Stimulated activated CD4-positive, alpha-beta T cell treated with anti-CD3 and anti-CD28 coated beads, Interleukin-15, amount 100 ng/mL, for 48 hours (primary cell): ENCODE data around the gene PTGR3.

Experiments
- DNase-seq, 2 donors: peaks; one replicate each; pipeline ENCODE4 v3.0.0-alpha.2; 2020; ENCODE audit warnings: low read depth in 2 of 2

Gene PTGR3, protein sequence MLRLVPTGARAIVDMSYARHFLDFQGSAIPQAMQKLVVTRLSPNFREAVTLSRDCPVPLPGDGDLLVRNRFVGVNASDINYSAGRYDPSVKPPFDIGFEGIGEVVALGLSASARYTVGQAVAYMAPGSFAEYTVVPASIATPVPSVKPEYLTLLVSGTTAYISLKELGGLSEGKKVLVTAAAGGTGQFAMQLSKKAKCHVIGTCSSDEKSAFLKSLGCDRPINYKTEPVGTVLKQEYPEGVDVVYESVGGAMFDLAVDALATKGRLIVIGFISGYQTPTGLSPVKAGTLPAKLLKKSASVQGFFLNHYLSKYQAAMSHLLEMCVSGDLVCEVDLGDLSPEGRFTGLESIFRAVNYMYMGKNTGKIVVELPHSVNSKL

DNA sequence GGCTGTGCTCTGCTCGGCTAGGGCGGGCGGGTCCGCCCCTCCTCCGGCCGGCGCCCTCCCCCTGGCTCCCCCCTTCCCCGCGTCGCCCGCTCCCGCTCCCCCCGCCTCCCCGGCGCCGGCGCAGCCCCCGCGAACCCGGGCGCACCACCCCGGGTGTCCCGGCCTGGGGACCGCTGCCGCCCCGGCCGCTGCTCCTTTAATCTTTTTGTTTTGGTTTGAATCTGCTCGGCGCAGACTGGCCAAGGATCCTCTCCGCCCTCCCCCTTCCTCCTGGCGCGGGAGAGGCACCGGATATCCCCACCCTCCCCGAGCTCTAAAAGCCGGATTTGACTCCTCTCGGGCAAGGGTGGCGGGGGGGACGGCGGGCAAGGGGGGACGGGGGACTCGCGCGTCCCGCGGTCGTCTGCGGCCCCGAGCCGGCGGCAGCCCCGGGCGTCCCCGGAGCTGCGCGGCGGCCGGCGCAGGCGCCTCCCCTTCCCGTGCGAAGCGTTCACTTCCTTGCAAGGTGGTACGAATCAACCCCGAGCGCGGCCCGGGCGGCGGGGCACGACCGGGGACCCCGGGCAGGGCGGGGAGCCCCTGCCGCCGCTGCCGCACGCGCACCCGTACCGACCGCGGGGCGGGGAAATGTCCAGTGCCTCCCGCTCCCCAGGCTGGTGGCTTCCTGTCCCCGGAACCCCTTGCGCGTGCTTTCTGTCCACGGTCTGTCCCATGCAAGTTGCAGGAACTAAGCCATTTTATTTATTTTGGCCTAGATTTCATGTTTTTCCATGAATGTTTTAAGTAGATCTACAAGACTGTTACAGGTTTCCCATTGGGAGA lies at the start of gene PTGR3:
Gene PTGR3, minus strand, starts transcription at position 11 of the 822 bp plus-strand sequence. CDS start 81 bp downstream, outside the sequence.
- peak; percentile 72 to 73 for DNase-seq

DNA sequence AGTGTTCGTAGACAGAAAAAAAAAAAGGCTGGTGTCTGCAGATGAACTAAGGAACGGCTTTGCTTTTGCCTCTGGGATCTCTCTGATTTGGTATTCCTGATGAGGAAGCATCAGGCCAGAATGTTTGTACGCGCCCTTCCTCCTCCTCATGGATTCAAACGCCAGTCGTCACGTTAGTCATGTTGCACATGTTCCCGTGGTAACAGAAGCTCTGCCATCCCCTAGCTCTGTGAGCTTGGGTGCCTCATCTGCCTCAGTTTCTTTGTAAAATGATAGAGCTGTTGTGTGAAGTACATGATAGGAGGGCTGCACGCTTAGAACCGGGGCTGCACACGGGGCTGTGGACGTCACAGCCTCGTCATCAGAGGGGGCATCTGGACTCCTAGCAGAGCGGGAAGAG lies 48.7 kb upstream of the PTGR3 start:
- no peak for DNase-seq

DNA sequence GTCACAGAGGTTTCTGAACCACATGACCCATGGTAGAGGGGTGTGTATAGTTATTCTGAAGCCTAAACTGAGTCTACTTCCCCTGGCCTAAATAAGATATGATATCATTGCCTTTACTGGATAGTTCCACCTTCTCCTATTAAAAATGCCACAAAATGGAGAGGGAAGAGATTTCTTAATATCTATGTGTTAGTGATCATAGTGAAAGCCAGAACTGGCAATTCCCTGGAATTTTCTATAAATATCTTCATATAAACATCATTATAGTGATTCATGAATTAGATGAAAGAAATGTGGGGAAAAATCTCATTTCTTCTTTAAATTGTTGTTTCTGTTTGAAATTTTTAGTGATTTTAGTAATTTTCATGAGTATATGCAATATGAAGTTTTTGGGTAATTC lies 47.4 kb upstream of the PTGR3 start:
- DNase-seq = no peak

DNA sequence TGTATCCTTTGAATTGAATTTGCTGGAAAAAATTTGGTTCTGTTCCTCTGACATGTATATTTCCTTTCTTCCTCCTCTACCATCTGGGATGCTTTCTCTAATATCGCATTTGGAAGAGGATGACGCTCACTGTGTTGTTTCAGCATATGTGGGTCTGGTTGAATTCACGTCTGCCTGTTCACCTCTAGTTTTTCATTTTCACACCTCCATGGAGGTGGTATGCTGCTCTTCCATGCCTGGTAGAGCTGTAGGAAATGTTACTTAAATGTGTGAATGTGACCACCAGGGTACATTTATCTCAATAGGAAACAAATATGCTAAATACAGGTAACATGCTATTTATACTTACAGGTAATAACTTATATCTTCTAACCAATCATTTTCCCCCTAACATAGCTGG lies 46.2 kb upstream of the PTGR3 start:
- no peak for DNase-seq

DNA sequence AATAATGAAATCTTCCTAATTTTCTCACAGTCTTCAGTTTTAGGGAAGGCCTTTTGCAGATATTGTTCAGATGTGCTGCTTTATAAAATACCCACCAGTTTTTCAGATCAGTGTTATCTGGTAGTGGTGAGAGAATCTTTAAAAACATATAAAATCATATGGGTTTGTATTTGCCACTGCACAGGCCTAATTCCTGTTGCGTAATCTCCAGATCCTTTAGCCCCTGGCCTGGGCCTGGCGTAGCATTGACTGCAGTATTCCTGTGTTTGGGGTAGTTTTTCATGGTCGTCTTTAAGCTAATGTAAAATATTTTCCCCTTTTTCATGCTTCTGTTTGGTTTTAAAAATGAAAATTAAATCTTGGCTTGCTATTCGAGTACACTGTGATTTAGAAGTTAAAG lies 44.8 kb upstream of the PTGR3 start:
- DNase-seq = no peak

DNA sequence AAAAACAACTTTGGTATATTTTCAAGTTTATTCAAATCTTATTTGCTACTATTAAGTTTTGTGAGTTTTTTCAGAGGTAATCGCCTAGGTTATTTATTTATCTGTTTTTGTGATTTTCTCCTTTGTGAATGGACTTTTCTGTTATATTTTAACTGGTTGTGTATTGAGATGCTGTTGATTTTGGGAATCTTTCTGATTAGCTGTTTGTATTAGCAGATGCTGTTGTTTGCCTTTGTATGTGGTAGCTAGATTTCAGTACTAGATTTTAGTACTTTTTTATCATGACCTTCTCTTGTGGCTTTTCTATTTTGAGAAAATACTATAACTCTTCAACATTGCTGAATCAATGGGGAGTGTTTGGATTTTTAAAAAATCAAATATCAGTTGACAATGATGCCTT lies 44.1 kb upstream of the PTGR3 start:
- no peak for DNase-seq

DNA sequence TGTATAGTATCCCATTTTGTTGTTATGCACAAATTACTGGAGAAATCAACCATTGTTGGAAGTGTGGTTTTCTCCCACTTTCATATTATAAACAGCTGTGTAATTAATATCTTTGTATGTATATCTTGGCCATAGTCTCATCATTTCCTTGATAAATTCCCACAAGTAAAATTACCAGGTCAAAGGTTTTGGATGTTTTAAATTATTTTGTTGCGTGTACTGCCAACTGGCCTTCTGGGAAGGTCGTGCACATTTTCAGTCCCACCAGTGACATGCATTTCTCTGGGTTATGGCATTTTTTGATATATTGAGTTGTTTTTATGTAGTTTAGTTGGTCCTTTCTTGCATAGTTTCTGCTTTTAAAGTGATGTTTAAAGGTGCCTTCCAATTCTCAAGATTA lies 43.2 kb upstream of the PTGR3 start:
- DNase-seq = no peak

DNA sequence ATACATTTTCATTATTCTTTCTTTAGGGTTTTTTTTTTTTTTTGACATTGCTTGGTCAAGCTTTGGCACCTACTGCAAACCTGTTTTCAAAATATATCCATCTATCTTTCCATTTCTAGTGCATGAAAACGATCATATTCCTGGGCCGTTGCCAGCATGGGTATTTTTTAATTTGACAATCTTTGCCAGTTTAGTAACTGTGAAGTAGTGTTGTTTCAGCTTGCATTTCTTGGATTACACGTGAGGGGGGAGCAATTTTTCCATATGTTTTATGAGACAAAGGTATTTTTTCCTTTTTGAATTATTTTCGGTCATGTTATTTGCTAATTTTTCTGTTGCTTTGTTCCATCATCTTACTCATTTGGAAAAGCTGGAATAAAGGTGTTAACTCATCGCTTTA lies 42.5 kb upstream of the PTGR3 start:
- DNase-seq = no peak

DNA sequence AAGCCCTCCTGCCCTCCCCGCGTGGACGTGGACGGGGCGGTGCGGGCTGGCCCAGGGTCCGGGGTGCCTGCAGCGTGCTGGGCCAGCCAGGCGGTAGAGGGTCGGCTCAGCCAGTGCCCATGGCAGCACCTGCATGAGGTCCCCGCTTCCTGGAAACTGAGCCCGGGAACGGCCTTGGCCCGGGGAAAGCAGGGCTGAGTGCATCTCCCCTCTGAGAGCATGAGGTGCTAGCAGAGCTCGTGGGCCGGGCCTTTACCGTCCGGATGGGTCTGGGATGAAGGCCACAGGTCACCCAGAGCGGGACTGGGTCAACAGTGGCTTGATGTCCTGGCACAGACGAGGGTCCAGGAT lies 41.5 kb upstream of the PTGR3 start:
- DNase-seq = no peak

DNA sequence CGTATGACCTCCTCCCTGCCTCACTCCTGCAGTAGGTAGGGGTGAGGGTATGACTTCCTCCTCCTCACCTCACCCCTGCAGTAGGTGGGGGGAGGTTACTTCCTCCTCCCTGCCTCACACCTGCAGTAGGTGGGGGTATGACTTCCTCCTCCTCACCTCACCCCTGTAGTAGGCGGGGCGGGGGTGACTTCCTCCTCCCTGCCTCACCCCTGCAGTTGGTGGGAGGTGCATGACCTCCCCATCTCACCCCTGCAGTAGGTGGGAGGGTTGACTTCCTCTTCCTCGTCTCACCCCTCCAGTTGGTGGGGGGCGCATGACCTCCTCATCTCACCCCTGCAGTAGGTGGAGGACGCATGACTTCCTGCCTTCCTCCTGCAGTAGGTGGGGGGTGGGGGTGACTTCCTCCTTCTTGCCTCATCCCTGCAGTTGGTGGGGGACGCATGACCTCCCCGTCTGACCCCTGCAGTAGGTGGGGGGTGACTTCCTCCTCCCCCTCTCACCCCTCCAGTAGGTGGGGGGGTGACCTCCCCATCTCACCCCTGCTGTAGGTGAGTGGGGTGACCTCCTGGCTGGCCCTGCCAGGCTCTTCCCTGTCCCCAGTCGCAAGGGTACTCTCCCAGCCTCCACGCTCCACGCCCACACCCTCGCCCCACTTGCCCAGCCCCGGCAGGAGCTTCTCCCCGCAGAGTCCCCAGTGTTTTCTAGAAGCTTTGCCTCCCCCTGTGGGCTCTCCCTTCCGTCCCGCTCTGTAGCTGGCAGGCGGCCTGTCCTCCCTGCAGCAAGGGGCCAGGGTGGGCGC lies 40.9 kb upstream of the PTGR3 start:
- no peak for DNase-seq

DNA sequence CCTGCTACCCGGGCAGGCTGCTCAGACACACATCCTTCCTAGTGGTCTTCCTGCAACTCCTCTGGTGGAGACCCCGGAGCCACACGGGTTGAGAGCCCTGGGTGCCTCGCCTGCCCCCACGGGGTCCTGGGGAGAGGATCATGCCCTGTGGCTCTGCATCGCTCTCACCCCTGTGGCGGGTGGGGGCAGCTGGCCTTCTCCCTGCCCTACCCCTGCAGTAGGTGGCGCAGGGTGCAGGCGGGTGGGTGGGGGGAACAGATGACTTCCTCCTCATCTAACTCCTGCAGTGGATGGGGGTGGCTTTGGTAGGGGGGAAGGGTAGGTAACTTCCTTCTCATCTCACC lies 40.2 kb upstream of the PTGR3 start:
- DNase-seq = no peak

DNA sequence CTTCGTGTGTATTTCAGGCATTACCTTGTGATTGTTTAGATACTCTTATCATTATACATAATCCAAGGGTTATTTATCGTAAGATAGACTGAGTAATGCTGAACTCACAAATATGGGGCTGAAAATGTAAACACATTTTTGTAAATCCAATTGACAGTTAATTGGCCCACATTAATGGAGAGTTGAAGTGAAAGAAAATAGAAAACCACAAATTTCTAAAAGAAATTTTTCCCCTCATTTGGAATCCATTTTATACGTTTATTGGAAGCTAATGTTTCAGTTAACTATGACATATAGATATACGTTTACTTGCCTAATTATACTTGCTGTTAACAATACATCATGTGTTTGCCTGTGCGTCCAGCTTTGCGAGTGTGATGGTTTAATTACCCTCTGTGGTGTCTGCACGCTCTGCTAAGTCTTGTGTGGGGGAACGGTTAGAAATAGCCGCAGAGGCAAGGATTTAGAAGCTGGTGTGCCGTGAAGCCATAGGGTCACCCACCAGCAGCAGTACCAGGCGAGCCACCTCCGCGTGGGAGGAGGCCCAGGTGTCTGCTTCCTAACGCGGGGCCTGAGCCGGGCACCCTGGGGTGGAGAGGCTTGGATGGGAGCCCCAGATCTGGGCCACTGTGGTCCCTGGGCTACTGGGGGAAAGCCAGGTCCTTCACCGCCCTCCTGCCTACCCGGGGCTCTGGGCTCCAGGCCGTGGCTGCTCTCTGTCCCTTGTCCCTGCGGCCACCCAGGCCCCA lies 39.7 kb upstream of the PTGR3 start:
- DNase-seq = no peak

DNA sequence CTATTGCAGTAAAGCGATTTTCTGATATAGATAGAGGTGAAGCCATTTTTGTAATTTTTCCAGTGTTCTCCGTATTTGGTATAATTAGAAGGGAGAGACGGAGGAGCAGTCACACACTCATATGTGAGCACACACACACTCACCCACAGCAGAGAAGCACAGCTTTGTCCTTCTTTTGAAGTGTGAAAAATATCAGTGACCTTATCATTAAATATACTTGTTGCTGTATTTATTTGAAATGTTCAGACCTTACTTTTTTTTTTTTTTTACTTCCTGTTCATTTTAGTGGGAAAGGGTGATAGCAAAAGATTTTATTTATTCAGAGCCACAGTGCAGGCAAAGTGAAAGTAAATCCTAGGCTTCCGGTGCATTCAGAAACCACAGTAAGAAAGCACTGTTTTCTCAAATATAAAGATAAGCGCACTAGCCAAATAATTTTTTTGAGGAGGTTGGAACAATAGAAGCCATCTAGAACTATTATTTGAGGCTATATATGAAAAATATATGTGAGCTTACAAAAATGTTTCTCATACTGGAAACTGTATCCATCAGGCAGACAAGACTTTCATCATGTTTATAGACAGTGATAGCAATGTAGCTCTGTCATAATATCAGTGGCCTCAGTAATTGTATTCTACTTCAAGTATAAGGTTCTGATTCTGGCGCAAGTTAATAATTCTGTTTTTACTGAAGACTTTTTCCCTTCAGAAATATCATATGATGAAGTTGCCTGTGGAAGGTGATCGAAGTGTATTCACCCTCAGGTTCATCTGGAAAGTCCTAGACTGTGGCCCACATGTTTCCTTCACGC lies 38.9 kb upstream of the PTGR3 start:
- DNase-seq = no peak

DNA sequence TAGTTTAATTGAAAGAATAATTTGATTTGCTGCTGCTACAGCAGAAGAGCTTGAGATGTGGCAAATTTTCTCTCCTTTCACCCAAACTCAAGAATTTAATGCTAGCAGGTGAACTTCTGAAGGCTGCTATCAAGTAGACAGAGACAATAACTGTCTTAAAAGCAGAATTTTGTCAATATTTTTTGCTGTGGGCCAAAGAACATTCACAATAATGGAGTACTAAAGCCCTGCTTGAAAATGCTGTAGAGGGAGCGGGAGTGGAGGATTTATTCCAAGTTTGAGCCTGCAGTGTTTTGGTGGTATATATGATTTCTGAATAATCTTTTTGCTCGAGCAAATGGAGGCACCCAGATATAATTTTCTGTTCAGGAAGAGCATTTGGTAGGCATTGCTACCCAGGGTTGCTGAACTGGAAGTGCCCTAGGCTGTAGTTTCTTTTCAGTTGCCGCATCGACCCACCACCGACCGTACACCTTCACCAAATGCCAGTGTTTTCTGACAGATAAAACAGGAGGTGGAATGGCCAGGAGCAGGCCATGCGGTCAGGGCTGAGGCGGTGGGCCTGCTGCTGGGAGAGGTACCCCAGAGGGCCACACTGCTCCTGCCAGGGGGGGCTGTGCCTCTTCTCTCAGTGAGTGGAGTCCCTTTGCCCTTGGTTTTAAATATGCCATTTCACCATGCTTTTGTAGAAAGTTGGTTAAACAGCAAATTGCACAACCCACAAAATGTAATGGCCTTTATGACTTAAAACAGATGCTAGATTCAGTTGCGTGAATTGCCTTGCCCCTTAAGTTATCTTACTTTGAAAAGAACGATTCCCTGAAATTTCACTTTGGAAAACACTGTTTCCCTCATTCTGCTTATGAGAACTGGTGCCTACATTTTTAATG lies 38.0 kb upstream of the PTGR3 start:
- no peak for DNase-seq

DNA sequence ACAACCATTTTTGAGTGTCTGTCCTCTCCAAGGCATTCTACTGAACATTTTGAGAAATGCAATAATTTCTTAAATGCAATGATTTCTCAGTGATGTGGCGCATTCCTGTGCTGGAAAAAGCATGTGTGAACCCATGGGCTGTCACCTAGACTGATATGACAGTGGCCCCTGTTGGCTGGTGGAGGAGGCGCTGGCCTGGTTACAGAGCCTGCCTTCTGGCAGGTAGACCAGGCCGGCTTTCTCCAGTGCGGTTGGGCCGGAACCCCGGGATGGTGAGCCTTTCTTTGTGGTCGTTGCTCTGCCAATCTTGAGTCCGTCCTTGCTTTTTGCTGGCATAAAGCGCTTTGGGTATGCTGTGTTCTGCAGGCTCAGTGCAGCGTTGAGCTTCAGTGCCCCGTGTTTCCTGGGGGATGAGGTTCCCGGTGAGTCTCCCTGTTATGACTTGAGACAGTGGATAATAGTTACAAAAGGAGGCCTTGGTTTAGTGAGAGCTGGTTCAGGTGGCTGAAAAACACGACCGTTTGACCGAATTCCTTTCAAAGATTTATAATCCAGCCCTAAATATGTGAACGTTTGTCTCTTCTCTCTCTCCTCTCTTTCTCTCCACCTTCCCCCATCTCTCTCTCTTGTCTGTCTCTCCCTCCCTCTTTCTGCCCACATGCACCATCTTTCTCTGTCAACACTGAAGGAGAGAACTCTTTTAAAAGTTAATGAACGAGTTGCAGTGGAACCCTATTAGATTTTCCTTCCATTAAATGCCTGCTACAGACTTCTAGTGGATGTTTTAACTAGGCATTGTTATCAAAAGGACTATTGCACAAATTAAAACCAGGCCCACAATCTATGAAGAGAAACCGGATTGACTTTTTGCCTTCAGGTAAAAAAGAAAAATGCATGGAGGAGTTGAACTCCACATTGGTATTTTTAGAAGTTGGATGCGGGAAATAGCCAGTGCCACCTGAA lies 35.7 kb upstream of the PTGR3 start:
- no peak for DNase-seq

DNA sequence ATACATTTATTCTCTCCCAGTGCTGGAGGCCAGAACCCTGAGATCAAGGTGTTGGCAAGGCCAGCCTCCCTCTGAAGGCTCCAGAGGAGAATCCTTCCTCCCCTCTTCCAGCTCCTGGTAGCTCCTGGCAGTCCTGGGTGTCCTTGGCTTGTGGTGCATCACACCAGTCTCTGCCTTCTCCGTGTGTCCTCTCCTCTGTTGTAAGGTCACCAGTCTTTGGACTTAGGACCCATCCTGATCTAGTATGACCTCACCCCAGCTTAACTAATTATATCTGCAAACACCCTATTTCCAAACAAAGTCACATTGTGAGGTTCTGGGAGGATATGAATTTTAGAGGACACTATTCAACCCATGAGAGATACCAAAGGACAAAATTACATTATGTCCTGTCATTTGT lies 32.8 kb upstream of the PTGR3 start:
- DNase-seq = no peak

DNA sequence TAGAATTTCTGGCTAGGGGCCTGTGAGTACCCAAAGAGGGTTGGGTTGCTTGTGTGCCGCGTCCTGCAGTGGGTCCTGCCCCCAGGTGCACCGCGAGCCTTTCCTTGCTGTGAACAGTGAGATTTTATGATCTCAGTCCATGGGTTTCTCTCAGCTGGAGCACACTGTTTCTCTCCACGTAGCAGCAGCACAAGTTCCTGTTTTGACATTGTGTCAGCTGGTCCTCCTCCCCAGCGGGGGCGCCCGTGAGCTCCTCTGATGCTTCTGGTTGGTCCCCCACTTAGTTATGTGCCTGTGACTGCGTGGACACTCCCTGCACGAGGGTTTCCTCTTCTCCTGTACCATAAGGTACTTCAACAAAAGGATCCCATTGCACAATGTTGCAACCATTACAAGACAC lies 31.5 kb upstream of the PTGR3 start:
- DNase-seq = no peak

DNA sequence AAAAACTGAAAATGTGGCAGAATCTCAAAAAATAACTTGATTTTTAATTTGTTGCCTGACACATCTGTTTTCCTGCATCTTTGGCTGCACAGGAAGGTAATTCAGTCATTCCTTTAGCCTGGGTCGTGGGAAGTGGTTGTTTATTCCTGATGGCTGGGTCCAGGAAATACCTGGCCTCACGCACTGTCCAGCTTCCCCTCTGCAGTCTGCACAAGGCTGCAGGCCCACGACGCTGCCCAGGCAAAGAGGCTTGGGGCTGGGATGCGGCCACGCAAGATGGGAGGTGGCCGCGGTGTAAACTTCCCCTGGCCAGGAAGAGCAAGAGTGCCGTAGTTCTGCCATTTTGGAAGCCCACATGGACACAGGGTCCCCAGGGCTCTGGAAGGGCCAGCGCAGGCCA lies 29.8 kb upstream of the PTGR3 start:
- no peak for DNase-seq

DNA sequence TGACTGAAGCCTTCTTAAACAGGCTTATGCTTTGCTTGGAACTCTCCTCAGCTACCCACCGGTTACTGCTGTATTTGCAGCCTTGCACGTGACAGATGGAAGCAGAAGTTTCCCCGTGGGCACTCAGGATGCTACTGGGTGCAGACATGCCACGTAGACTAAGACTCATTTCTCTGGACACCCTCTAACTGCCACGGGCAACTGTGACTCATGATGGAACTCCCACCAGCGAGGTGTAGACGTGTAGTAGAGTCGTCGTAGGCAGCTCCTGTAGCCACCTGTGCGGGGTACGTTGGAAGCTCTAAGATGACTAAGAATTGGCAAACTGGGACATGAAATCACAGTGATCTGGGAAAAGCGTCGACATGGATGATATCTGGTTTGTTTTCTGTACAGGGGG lies 29.2 kb upstream of the PTGR3 start:
- no peak for DNase-seq
